Kidney (tissue), 14 donors: ENCODE data around the gene ASPG. TPM values are rescaled to one million over a fixed set of nuclear protein-coding genes. Genes with fewer than 3 reads are reported as not detected.

Experiments
- DNase-seq, 5 donors: peaks; one replicate each; pipeline ENCODE4 v3.0.0-alpha.2; 2013 to 2020
- FAIRE-seq: peaks from 2 replicates; lab custom pipeline; 2012; peaks lifted over from hg19 to GRCh38; lab: Jason Lieb, UNC
- H3K27ac ChIP-seq, 2 donors: one replicate each; pipeline ENCODE4 v1.7.0; 2013; ENCODE audit warnings: low read depth in 2 of 2, low read length in 2 of 2, inconsistent platforms in 1 of 2
- H3K27me3 ChIP-seq: one replicate; pipeline ENCODE4 v1.7.1; 2013; ENCODE audit warnings: low read length, inconsistent platforms; ENCODE audit not compliant: control insufficient read depth, insufficient read depth
- H3K36me3 ChIP-seq, 3 donors: one replicate each; pipeline versions ENCODE4 v1.7.0 to v1.7.1; 2013; ENCODE audit warnings: low read length in 3 of 3, control low read depth in 1 of 3, inconsistent platforms in 1 of 3; ENCODE audit not compliant: insufficient read depth in 3 of 3, control insufficient read depth in 2 of 3
- H3K4me1 ChIP-seq, 3 donors: one replicate each; pipeline versions ENCODE4 v1.7.0 to v1.7.1; 2013; ENCODE audit warnings: low read length in 3 of 3, inconsistent platforms in 1 of 3, low read depth in 1 of 3; ENCODE audit not compliant: control insufficient read depth in 2 of 3, insufficient read depth in 2 of 3
- H3K4me3 ChIP-seq, 3 donors: one replicate each; pipeline versions ENCODE4 v1.7.0 to v1.8.1; 2013; ENCODE audit warnings: low read length in 3 of 3, control low read depth in 1 of 3, inconsistent platforms in 1 of 3
- H3K9ac ChIP-seq, 3 donors: one replicate each; pipeline versions ENCODE4 v1.7.0 to v1.7.1; 2013; ENCODE audit warnings: low read length in 3 of 3, control low read depth in 1 of 3, inconsistent platforms in 1 of 3
- H3K9me3 ChIP-seq, 3 donors: one replicate each; pipeline versions ENCODE4 v1.7.0 to v1.7.1; 2013; ENCODE audit warnings: low read length in 3 of 3, control low read depth in 1 of 3, inconsistent platforms in 1 of 3; ENCODE audit not compliant: control insufficient read depth in 2 of 3, insufficient read depth in 1 of 3
- CTCF ChIP-seq: IDR thresholded peaks from 3 replicates; pipeline ENCODE4 v1.5.1; 2012; ENCODE audit warnings: mild to moderate bottlenecking, moderate library complexity, borderline replicate concordance; ENCODE audit not compliant: insufficient read depth; ENCODE audit errors: extremely low read depth
- intact Hi-C: fragments of 100-400 bp; cut with DNase I; formaldehyde crosslinking; loops from one replicate; pipeline ENCODE4 v1.11.1; 2022
- polyA plus RNA-seq: library from polyadenylated mRNA; stranded (reverse); fragments of 350-450 nt; fragmentation: Illumina TruSeq; extraction: RNeasy Lipid Tissue Mini Kit (QIAGEN cat#74804); gene quantifications from one replicate; pipeline ENCODE4 v1.2.3, GENCODE V29; 2014; ENCODE audit warnings: low read depth, low replicate concordance; ENCODE audit not compliant: insufficient read depth
- total RNA-seq: library from RNA; stranded (reverse); fragmentation: NEBNext Ultra II Directional; extraction: Animal tissue kit (Norgen Biotek cat#: 25700); gene quantifications from one replicate; pipeline ENCODE4 v1.2.1, GENCODE V29; 2021
- donor health status: control.
- donor health status: control.
- donor health status: control.
- donor health status: control.
- donor health status: control.
- donor health status: DM: yes; HTN: yes; CAD: no.
- donor health status: Normal renal cell carcinoma (clear cell type).

Gene ASPG
- total and polyA plus RNA-seq, 2 donors from 2014 or later, result 2.5 to 58.1 TPM

GRCh38 chr14:104086210-104086660 lies 735 bp downstream of the ASPG start:
- TF ChIP-seq CTCF, result no peak
- intact Hi-C loops, result no loop called here
- Histone ChIP-seq H3K27ac (no peak overlapping the region), H3K4me1 (peaks cover 0 to 2% (median 0%) of the 10 kb centered on the region in 3 donors), H3K9me3 (no peaks in the 10 kb centered on the region), H3K27me3 (peaks cover 3% of the 10 kb centered on the region), H3K9ac (no peak overlapping the region), H3K36me3 (no peaks in the 10 kb centered on the region), H3K4me3 (peak overlapping the region in 2 of 3 donors; percentile 7 to 41)
- DNase-seq (peak in 2 of 5 donors; percentile 56 to 77), FAIRE-seq (no peak)

GRCh38 chr14:104086661-104087461 lies 1.4 kb downstream of the ASPG start:
- Histone ChIP-seq H3K4me3 (peak overlapping the region in 1 of 3 donors; percentile 41), H3K4me1 (peaks cover 0 to 2% (median 0%) of the 10 kb centered on the region in 3 donors), H3K27ac (peak overlapping the region in 1 of 2 donors; percentile 25), H3K9me3 (no peaks in the 10 kb centered on the region), H3K36me3 (no peaks in the 10 kb centered on the region), H3K9ac (no peak overlapping the region), H3K27me3 (peaks cover 3% of the 10 kb centered on the region)
- FAIRE-seq (no peak), DNase-seq (peak in 2 of 5 donors; percentile 57 to 59)
- intact Hi-C loops, result no loop called here
- TF ChIP-seq CTCF, result no peak

- no peak for TF ChIP-seq CTCF
- H3K27me3 ChIP-seq, result peaks cover 3% of the 10 kb centered on the region
- H3K9ac ChIP-seq, result no peak overlapping the region
- H3K4me3 ChIP-seq, result no peak overlapping the region
- DNase-seq, result peak in 1 of 5 donors; percentile 56
- H3K9me3 ChIP-seq, result no peaks in the 10 kb centered on the region
- peaks cover 0 to 2% (median 0%) of the 10 kb centered on the region in 3 donors for H3K4me1 ChIP-seq
- peak overlapping the region in 1 of 2 donors; percentile 25 for H3K27ac ChIP-seq
- intact Hi-C loops, result no loop called here
- H3K36me3 ChIP-seq, result no peaks in the 10 kb centered on the region
- no peak for FAIRE-seq
These were observed 2.0 kb downstream of the ASPG start for GRCh38 chr14:104087505-104087904.
